GM19023 (cell line): Measurements from ENCODE around the gene PTH.
A peak's percentile ranks its signal among the peaks of the same experiment; 100 is the strongest.

ENCODE experiments used
- ATAC-seq: cut with Tn5 transposase; IDR thresholded peaks from one replicate; pipeline ENCODE4 v1.9.1; 2021; ENCODE audit warnings: mild to moderate bottlenecking, moderate library complexity; ENCODE audit not compliant: unreplicated experiment

The PTH gene

GRCh38 chr11:13495929-13496328 is at the start of gene PTH:
Gene PTH, minus strand, starts transcription at chr11:13495997. Its CDS starts 3,142 bp downstream, at chr11:13492855.
- no peak for ATAC-seq

- ATAC-seq: no peak
Measured at GRCh38 chr11:13538044-13538443, 42.2 kb upstream of the PTH start.

GRCh38 chr11:13535819-13536218 is 40.0 kb upstream of the PTH start:
- ATAC-seq: no peak

GRCh38 chr11:13534358-13534757 is 38.6 kb upstream of the PTH start:
- no peak for ATAC-seq

GRCh38 chr11:13525257-13525656 is 29.5 kb upstream of the PTH start:
- no peak for ATAC-seq

GRCh38 chr11:13503393-13503792 is 7.6 kb upstream of the PTH start:
- ATAC-seq: no peak

GRCh38 chr11:13502492-13502891 is 6.7 kb upstream of the PTH start:
- no peak for ATAC-seq

GRCh38 chr11:13494051-13494450 is 1.7 kb downstream of the PTH start:
- no peak for ATAC-seq

- ATAC-seq: peak; percentile 69
Measured at GRCh38 chr11:13487661-13488030, 8.2 kb downstream of the PTH start.

- ATAC-seq: peak; percentile 90
Measured at GRCh38 chr11:13486926-13487660, 8.7 kb downstream of the PTH start.

- no peak for ATAC-seq
Measured at GRCh38 chr11:13480198-13480597, 15.6 kb downstream of the PTH start.

GRCh38 chr11:13479688-13480087 is 16.1 kb downstream of the PTH start:
- ATAC-seq: no peak

- no peak for ATAC-seq
Measured at GRCh38 chr11:13475091-13475490, 20.7 kb downstream of the PTH start.

GRCh38 chr11:13473013-13473722 is 22.6 kb downstream of the PTH start:
- ATAC-seq: no peak

GRCh38 chr11:13468750-13469149 is 27.0 kb downstream of the PTH start:
- ATAC-seq: no peak

- ATAC-seq: no peak
Measured at GRCh38 chr11:13465909-13466371, 29.9 kb downstream of the PTH start.

GRCh38 chr11:13463779-13464290 is 32.0 kb downstream of the PTH start:
- no peak for ATAC-seq

GRCh38 chr11:13462901-13463778 is 32.7 kb downstream of the PTH start, which contains the start of gene BTBD10:
Gene BTBD10, minus strand, starts transcription at chr11:13463222. Its CDS starts 18,098 bp downstream, at chr11:13445124.
- peak; percentile 95 for ATAC-seq

GRCh38 chr11:13462311-13462900 is 33.4 kb downstream of the PTH start:
- peak; percentile 45 for ATAC-seq

- ATAC-seq: no peak
Measured at GRCh38 chr11:13461291-13461690, 34.5 kb downstream of the PTH start.
